K562 (cell line): ENCODE data around the gene GTSE1. TPM values are rescaled to one million over a fixed set of nuclear protein-coding genes. Genes with fewer than 3 reads are reported as not detected.
A peak's percentile ranks its signal among the peaks of the same experiment; 100 is the strongest.

Experiments
- CHCHD3 ChIP-seq: fragments of 250-450 bp; sonication (Bioruptor Pico); IDR thresholded peaks from 2 replicates; pipeline ENCODE4 v2.1.2; 2022; ENCODE audit warnings: mild to moderate bottlenecking
- CREB3 ChIP-seq: fragments of 450-650 bp; conservative IDR thresholded peaks from 2 replicates; pipeline ENCODE4 v1.6.1; 2016; ENCODE audit warnings: missing genetic modification characterization, low read depth, mild to moderate bottlenecking, missing compliant biosample characterization, moderate library complexity
- E2F5 ChIP-seq: sonication (generic); formaldehyde crosslinking; IDR thresholded peaks from 2 replicates; pipeline ENCODE4 v1.8.0; 2022; ENCODE audit warnings: mild to moderate bottlenecking, missing genetic modification reagents
- EZH2 ChIP-seq: IDR thresholded peaks from 2 replicates; pipeline ENCODE4 v1.6.1; 2012; ENCODE audit warnings: low read depth, mild to moderate bottlenecking, inconsistent platforms, low read length, borderline replicate concordance
- FOXJ3 ChIP-seq: sonication (generic); formaldehyde crosslinking; IDR thresholded peaks from 2 replicates; pipeline ENCODE4 v1.4.0; 2020; ENCODE audit warnings: mild to moderate bottlenecking, missing genetic modification reagents
- L3MBTL2 ChIP-seq: fragments of 450-650 bp; IDR thresholded peaks from 2 replicates; pipeline ENCODE4 v1.6.1; 2016; ENCODE audit warnings: mild to moderate bottlenecking, moderate library complexity
- PHB2 ChIP-seq: fragments of 450-650 bp; IDR thresholded peaks from 2 replicates; pipeline ENCODE4 v1.6.1; 2017; ENCODE audit warnings: low read depth
- PPARD ChIP-seq: fragments of 250-450 bp; sonication (Bioruptor Pico); IDR thresholded peaks from 2 replicates; pipeline ENCODE4 v1.8.0; 2022; ENCODE audit warnings: inconsistent platforms, mild to moderate bottlenecking, moderate library complexity
- RREB1 ChIP-seq: fragments of 250-450 bp; sonication (Bioruptor Pico); IDR thresholded peaks from 2 replicates; pipeline ENCODE4 v1.4.0; 2020
- SOX6 ChIP-seq: fragments of 450-650 bp; IDR thresholded peaks from 2 replicates; pipeline ENCODE4 v1.6.1; 2014; ENCODE audit warnings: mild to moderate bottlenecking
- STAT6 ChIP-seq: sonication (generic); formaldehyde crosslinking; IDR thresholded peaks from 2 replicates; pipeline ENCODE4 v1.8.1; 2023; ENCODE audit warnings: mild to moderate bottlenecking, missing genetic modification reagents
- WHSC1 ChIP-seq: IDR thresholded peaks from one replicate; pipeline ENCODE4 v1.6.1; 2012; ENCODE audit warnings: low read length, control low read depth, inconsistent platforms
- ZBED1 ChIP-seq: IDR thresholded peaks from 2 replicates; pipeline ENCODE4 v1.6.1; 2014
- ZBTB1 ChIP-seq: sonication (generic); formaldehyde crosslinking; IDR thresholded peaks from 2 replicates; pipeline ENCODE4 v1.8.1; 2023; ENCODE audit warnings: missing genetic modification reagents, low read depth, mild to moderate bottlenecking, borderline replicate concordance
- ZBTB8A ChIP-seq: fragments of 450-650 bp; IDR thresholded peaks from 2 replicates; pipeline ENCODE4 v1.6.1; 2018; ENCODE audit warnings: mild to moderate bottlenecking, moderate library complexity; ENCODE audit not compliant: partially characterized antibody
- ZNF436 ChIP-seq: fragments of 250-450, 450-650 bp; sonication (Bioruptor Pico); formaldehyde crosslinking; IDR thresholded peaks from 2 replicates; pipeline ENCODE4 v1.7.0; 2020; ENCODE audit warnings: mild to moderate bottlenecking
- ZNF655 ChIP-seq: fragments of 250-450 bp; sonication (Bioruptor Pico); IDR thresholded peaks from 2 replicates; pipeline ENCODE4 v1.5.0; 2021
- polyA plus RNA-seq, 8 experiments: library from polyadenylated mRNA; depleted of rRNA in 4 of 8; stranded (reverse) in 5 of 8; unstranded in 3 of 8; fragments of >200 nt; fragmentation: Nextera tagmentation in 2 of 8; fragmentation: Illumina TruSeq in 1 of 8; extraction: Ambion mirVana in 2 of 8; extraction: Trizol in 1 of 8; gene quantifications; 2 replicates each; pipeline versions ENCODE4 v1.2.1 to v1.2.3, GENCODE V29; 2011 to 2014; ENCODE audit warnings: inconsistent platforms in 1 of 8, missing spikeins in 1 of 8
- total RNA-seq, 7 experiments: library from RNA; depleted of rRNA in 6 of 7; stranded (reverse); fragments of >200 nt in 6 of 7; fragmentation: Illumina TruSeq in 2 of 7; extraction: Trizol in 2 of 7; gene quantifications; 2 replicates each; pipeline versions ENCODE4 v1.2.1 to v1.2.3, GENCODE V29; 2011 to 2021; ENCODE audit warnings: low replicate concordance in 1 of 7

Gene GTSE1
- total and polyA plus RNA-seq, 9 of the 15 experiments (the other 6 are each of a cell fraction or from before 2014, with no cell fraction given), result 2.5 to 22.5 (median 12.9) TPM

- TF ChIP-seq ZNF655 (CRISPR knock-in tag), result no peak
- TF ChIP-seq STAT6 (CRISPR knock-in tag), result no peak
- TF ChIP-seq EZH2, result no peak
- peak; percentile 96 for TF ChIP-seq ZBTB1 (CRISPR knock-in tag)
- TF ChIP-seq ZBED1, result no peak
- TF ChIP-seq ZBTB8A, result no peak
- TF ChIP-seq PHB2, result no peak
- TF ChIP-seq E2F5 (CRISPR knock-in tag), result no peak
- no peak for TF ChIP-seq CHCHD3 (CRISPR knock-in tag)
- peak; percentile 26; the same call in 1 of the 2 replicates for TF ChIP-seq SOX6
- TF ChIP-seq CREB3 (tag), result no peak
- TF ChIP-seq WHSC1, result no peak
- peak; percentile 96 for TF ChIP-seq L3MBTL2
- TF ChIP-seq FOXJ3 (CRISPR knock-in tag), result no peak
- TF ChIP-seq ZNF436 (CRISPR knock-in tag), result no peak
- no peak for TF ChIP-seq PPARD (CRISPR knock-in tag)
- no peak for TF ChIP-seq RREB1 (CRISPR knock-in tag)
Observed at GRCh38 chr22:46250035-46250782, 46.5 kb upstream of the GTSE1 start, which contains the start of gene CDPF1 (continued).
